MCF 10A (cell line): ENCODE results near the gene ARL5B. TPM values are rescaled to one million over a fixed set of nuclear protein-coding genes. Genes with fewer than 3 reads are reported as not detected.

Source experiments
- BruUV-seq: library from RNA; stranded (reverse); fragments of 400-500 nt; replicated peaks from 2 replicates; lab custom pipeline; 2021; lab: Mats Ljungman, UMichigan
- CTCF ChIA-PET: fragments of 300-600 bp; sonication (Branson Sonifier 250); formaldehyde crosslinking; extraction: SDS; loops from one replicate; lab custom pipeline; 2021; ENCODE audit warnings: antibody characterized with exemption, inconsistent platforms; lab: Yijun Ruan, JAX
- POLR2A ChIA-PET: fragments of 300-600, 350-650 bp; sonication (Branson Sonifier 250); formaldehyde crosslinking; extraction: SDS; loops from one replicate; lab custom pipeline; 2020; ENCODE audit warnings: antibody characterized with exemption, inconsistent platforms; lab: Yijun Ruan, JAX
- DNase-seq: peaks from one replicate; pipeline ENCODE4 v3.0.0-alpha.2; 2018; ENCODE audit not compliant: unreplicated experiment
- H3K27ac Mint-ChIP-seq: one replicate; pipeline ENCODE4 v1.8.0; 2022; ENCODE audit warnings: mild to moderate bottlenecking, low read depth, mixed read lengths; ENCODE audit not compliant: unreplicated experiment
- H3K27me3 Mint-ChIP-seq: one replicate; pipeline ENCODE4 v1.8.0; 2022; ENCODE audit warnings: mixed read lengths; ENCODE audit not compliant: insufficient read depth, unreplicated experiment
- H3K36me3 Mint-ChIP-seq: one replicate; pipeline ENCODE4 v1.8.0; 2022; ENCODE audit warnings: mild to moderate bottlenecking, moderate library complexity, mixed read lengths; ENCODE audit not compliant: insufficient read depth, unreplicated experiment
- H3K4me1 Mint-ChIP-seq: one replicate; pipeline ENCODE4 v1.8.0; 2022; ENCODE audit warnings: mixed read lengths; ENCODE audit not compliant: insufficient read depth, unreplicated experiment
- H3K4me3 Mint-ChIP-seq: one replicate; pipeline ENCODE4 v1.8.0; 2022; ENCODE audit warnings: mild to moderate bottlenecking, moderate library complexity, mixed read lengths; ENCODE audit not compliant: unreplicated experiment
- H3K9me3 Mint-ChIP-seq: one replicate; pipeline ENCODE4 v1.8.0; 2022; ENCODE audit warnings: mixed read lengths; ENCODE audit not compliant: unreplicated experiment
- intact Hi-C: fragments of 100-400 bp; cut with micrococcal nuclease; formaldehyde crosslinking; loops from 2 replicates; pipeline ENCODE4 v1.14.1; 2022
- total RNA-seq: library from RNA; stranded (reverse); gene quantifications from 2 replicates; pipeline ENCODE4 v1.2.3, GENCODE V29; 2022
- TF ChIP-seq, protein P1 (sequence below): fragments of 200-600 bp; IDR thresholded peaks from one replicate; pipeline ENCODE4 v1.8.0; 2022; ENCODE audit warnings: antibody characterized with exemption, mild to moderate bottlenecking; ENCODE audit not compliant: unreplicated experiment

Gene ARL5B
- total RNA-seq, 1 experiment from 2014 or later: 22.0 TPM

DNA sequence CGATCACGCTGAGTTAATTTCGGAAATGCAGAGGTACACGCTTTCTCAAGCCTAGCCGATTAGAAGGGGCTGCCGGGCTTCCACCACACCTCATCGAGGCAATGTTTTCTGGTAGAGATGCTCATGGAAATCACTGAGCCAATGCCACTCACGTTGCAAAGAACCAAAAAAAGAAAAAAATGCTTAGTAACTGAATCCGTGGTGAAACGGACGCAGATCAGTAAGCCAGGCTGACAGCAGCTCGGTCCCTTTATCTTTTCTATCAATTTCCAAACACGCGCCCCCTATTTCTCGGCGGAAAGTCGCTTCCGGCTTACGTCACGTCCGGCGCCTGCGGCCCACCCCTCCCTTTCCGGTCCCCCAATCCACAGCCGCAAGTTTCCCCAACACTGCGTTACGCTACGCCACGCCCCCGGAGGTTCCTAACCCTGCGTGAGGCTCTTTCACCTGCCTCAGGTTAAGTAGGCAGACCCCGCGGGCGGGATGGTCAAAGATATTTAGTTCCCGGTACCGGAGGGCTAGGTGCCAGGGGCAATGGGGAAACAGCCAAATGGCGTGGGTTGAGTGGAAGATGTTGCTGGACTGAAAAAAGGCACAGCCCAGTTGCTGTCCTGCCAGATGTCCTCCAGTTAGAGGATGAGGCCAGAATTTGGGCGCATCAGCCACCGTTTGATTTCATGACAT, 7.8 kb upstream of the ARL5B start, which contains the start of gene NSUN6:
Gene NSUN6 (minus strand): TSS at position 264 of the 684 bp plus-strand sequence. CDS start 384 bp downstream, outside the sequence.
- BruUV-seq: no TSS peak

DNA sequence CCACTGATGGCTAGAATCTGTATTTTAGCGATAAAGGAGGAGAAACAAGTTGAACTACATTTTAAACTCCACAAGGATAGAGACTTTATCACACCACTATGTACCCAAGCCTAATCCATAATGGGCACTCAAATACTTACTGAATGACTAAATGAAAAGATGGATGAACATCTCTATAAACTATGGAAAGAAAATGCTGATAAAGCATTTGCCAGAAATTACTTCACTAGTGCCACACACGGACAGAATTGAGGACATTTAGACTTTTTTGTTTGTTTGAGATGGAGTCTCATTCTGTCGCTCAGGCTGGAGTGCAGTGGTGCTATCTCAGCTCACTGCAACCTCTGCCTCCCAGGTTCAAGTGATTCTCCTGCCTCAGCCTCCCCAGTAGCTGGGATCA, 6.1 kb upstream of the ARL5B start:
- Mint-ChIP-seq H3K4me3 (no peak overlapping the region), H3K36me3 (peaks cover 3% of the 10 kb centered on the region), H3K27ac (no peak overlapping the region), H3K4me1 (peaks cover 9% of the 10 kb centered on the region), H3K27me3 (no peaks in the 10 kb centered on the region), H3K9me3 (no peaks in the 10 kb centered on the region)
- TF ChIP-seq, protein P1, sequence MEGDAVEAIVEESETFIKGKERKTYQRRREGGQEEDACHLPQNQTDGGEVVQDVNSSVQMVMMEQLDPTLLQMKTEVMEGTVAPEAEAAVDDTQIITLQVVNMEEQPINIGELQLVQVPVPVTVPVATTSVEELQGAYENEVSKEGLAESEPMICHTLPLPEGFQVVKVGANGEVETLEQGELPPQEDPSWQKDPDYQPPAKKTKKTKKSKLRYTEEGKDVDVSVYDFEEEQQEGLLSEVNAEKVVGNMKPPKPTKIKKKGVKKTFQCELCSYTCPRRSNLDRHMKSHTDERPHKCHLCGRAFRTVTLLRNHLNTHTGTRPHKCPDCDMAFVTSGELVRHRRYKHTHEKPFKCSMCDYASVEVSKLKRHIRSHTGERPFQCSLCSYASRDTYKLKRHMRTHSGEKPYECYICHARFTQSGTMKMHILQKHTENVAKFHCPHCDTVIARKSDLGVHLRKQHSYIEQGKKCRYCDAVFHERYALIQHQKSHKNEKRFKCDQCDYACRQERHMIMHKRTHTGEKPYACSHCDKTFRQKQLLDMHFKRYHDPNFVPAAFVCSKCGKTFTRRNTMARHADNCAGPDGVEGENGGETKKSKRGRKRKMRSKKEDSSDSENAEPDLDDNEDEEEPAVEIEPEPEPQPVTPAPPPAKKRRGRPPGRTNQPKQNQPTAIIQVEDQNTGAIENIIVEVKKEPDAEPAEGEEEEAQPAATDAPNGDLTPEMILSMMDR: no peak
- BruUV-seq: no TSS peak
- no peak for DNase-seq
- intact Hi-C loops: no loop called here
- ChIA-PET POLR2A (no interaction called here), CTCF (no interaction called here)

More for the DNA sequence above, 7.8 kb upstream of the ARL5B start, which contains the start of gene NSUN6:
- peak within 1 kb of the TSS; percentile 94 for H3K4me3 Mint-ChIP-seq
- H3K27me3 Mint-ChIP-seq: no peaks in the 10 kb centered on the region
- peak within 1 kb of the TSS; percentile 94 for H3K27ac Mint-ChIP-seq
- H3K36me3 Mint-ChIP-seq: peaks cover 11% of the 10 kb centered on the region
- H3K4me1 Mint-ChIP-seq: peaks cover 9% of the 10 kb centered on the region
- TF ChIP-seq, protein P1: no peak
- H3K9me3 Mint-ChIP-seq: no peaks in the 10 kb centered on the region
- ChIA-PET POLR2A (interaction anchor here (0.7 to 3.4 kb wide), 9 partner anchors 8 to 435 kb away, joined by 3 to 25 read pairs (median 4); partner anchors contain the start of gene ARL5B), CTCF (no interaction called here)
- peak; percentile 85 for DNase-seq
- intact Hi-C loops: loop anchor here (2.0 kb wide), 1 partner anchor 45 kb away; no protein-coding TSS in a partner anchor

DNA sequence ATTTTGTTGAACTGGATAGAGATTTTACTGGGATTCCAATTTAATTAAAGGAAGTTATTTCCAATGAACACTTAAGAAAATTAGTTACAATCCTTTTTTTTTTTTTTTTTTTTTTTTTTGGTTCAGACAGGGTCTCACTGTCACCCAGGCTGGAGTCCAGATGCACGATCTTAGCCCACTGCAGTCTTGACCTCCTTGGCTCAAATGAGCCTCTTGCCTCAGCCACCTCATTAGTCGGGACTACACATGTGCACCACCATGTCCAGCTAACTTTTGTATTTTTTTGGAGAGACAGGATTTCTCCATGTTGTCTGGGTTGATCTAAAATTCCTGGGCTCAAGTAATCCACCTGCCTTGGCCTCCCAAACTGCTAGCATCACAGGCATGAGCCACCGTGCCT, 2.5 kb upstream of the ARL5B start:
- ChIA-PET CTCF (no interaction called here), POLR2A (no interaction called here)
- Mint-ChIP-seq H3K4me3 (no peak overlapping the region), H3K27ac (no peak overlapping the region), H3K36me3 (no peaks in the 10 kb centered on the region), H3K27me3 (no peaks in the 10 kb centered on the region), H3K4me1 (peaks cover 4% of the 10 kb centered on the region), H3K9me3 (no peaks in the 10 kb centered on the region)
- TF ChIP-seq, protein P1: no peak
- intact Hi-C loops: no loop called here
- DNase-seq: no peak
- BruUV-seq: no TSS peak

DNA sequence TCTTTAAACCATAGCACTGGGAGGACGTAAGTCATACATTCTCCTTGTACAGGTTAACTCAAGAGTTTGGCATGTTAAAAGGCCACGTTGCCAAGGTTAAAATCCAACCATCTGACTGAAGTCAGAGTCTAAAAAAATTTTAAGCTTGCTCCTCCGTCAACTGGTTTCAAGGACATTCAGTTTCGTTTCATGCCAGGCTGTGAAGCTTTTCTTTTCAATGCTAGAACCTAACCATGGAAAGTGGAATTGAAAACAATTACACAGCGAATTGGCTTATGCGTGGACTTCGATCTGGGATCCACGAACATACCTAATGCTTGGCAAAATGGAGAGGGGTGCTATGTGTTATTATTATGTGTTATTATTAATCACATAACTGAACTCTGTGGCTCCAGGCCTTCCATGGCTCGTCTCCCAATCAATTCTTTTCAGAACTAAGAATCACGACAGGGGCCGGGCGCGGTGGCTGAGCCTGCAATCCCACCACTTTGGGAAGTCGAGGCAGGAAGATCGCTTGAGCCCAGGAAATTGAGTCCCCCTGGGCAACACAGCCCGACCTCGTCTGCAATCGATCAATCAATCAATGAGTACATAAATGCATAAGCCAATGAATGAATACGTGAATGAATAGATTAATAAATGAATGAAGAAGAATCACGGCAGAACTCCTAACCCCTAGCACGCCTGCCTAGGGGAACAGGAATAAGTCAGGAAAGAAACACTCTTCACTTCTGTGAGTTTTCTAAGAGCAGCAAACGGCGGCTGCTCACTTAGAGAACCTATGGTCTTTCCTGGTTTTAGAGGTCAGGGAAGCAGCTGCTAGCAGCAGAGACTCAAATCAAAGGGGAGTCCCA, 733 bp upstream of the ARL5B start:
- Mint-ChIP-seq H3K9me3 (no peaks in the 10 kb centered on the region), H3K36me3 (no peaks in the 10 kb centered on the region), H3K27me3 (no peaks in the 10 kb centered on the region), H3K4me1 (peaks cover 12% of the 10 kb centered on the region), H3K4me3 (peak overlapping the region; percentile 85), H3K27ac (peak overlapping the region; percentile 97)
- BruUV-seq: TSS peak; percentile 88
- TF ChIP-seq, protein P1: no peak
- intact Hi-C loops: no loop called here
- DNase-seq: no peak
- ChIA-PET POLR2A (interaction anchor here (0.6 to 2.7 kb wide), 22 partner anchors 8 to 1014 kb away, joined by 3 to 24 read pairs (median 4); partner anchors contain the start of genes NSUN6 and STAM), CTCF (interaction anchor here (0.7 to 1.2 kb wide), 3 partner anchors 8 to 9 kb away, joined by 3 to 5 read pairs (median 4); no protein-coding TSS in a partner anchor)
